Stimulated activated CD8-positive, alpha-beta memory T cell treated with anti-CD3 and anti-CD28 coated beads, Interleukin-15, amount 100 ng/mL, for 4 hours (primary cell): Measurements from ENCODE around the gene INPP5F.

Experiments
- DNase-seq, 2 donors: peaks; one replicate each; pipeline ENCODE4 v3.0.0-alpha.2; 2020; ENCODE audit warnings: low read depth in 2 of 2

The INPP5F gene, protein sequence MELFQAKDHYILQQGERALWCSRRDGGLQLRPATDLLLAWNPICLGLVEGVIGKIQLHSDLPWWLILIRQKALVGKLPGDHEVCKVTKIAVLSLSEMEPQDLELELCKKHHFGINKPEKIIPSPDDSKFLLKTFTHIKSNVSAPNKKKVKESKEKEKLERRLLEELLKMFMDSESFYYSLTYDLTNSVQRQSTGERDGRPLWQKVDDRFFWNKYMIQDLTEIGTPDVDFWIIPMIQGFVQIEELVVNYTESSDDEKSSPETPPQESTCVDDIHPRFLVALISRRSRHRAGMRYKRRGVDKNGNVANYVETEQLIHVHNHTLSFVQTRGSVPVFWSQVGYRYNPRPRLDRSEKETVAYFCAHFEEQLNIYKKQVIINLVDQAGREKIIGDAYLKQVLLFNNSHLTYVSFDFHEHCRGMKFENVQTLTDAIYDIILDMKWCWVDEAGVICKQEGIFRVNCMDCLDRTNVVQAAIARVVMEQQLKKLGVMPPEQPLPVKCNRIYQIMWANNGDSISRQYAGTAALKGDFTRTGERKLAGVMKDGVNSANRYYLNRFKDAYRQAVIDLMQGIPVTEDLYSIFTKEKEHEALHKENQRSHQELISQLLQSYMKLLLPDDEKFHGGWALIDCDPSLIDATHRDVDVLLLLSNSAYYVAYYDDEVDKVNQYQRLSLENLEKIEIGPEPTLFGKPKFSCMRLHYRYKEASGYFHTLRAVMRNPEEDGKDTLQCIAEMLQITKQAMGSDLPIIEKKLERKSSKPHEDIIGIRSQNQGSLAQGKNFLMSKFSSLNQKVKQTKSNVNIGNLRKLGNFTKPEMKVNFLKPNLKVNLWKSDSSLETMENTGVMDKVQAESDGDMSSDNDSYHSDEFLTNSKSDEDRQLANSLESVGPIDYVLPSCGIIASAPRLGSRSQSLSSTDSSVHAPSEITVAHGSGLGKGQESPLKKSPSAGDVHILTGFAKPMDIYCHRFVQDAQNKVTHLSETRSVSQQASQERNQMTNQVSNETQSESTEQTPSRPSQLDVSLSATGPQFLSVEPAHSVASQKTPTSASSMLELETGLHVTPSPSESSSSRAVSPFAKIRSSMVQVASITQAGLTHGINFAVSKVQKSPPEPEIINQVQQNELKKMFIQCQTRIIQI

DNA sequence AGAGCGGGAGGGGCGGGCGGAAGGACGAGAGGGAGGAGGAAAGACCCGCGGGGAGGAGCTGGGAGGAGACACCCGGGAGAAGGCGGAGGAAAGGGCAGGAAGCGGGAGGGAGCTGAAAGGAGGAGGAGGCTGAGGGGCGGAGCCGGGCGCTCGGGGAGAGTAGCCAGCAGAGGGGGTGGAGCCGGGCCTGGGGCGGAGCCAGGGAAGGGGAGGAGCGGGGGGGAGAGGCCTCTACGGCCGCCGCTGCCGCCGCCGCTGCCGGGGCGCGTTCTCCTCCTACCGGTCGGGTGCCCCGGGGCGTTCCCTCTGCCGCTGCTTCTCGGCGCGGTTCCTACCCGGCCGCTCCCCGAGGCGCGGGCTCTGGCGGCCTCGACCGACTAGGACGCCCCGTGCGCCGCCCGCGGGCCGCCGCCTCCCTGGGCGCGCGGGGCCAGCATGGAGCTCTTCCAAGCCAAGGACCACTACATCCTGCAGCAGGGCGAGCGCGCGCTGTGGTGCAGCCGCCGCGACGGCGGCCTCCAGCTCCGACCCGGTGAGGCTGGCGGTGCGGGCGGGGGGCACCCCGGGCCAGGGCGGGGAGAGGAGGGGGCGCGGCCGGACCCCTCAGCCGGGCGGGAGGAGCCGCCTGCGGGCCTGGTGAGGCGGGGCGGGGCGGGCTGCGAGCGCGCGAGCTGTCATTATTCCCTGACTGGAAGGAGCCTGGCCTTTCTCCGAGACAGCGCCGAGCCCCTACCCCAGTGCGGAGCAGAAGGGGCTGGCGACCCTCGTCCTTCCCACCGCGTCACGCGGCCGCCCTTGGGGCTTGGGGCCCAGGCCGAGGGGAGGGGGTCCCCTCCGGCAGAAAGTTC is at the start of gene INPP5F:
TSS of gene INPP5F (plus strand) at position 223 of the 848 bp plus-strand sequence. CDS start at position 436, 213 bp downstream.
- DNase-seq, result peak; percentile 98 to 99

DNA sequence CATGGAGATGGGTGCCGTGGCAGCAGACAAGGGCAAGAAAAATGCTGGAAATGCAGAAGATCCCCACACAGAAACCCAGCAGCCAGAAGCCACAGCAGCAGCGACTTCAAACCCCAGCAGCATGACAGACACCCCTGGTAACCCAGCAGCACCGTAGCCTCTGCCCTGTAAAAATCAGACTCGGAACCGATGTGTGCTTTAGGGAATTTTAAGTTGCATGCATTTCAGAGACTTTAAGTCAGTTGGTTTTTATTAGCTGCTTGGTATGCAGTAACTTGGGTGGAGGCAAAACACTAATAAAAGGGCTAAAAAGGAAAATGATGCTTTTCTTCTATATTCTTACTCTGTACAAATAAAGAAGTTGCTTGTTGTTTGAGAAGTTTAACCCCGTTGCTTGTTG is 48.7 kb upstream of the INPP5F start:
- DNase-seq, result no peak

DNA sequence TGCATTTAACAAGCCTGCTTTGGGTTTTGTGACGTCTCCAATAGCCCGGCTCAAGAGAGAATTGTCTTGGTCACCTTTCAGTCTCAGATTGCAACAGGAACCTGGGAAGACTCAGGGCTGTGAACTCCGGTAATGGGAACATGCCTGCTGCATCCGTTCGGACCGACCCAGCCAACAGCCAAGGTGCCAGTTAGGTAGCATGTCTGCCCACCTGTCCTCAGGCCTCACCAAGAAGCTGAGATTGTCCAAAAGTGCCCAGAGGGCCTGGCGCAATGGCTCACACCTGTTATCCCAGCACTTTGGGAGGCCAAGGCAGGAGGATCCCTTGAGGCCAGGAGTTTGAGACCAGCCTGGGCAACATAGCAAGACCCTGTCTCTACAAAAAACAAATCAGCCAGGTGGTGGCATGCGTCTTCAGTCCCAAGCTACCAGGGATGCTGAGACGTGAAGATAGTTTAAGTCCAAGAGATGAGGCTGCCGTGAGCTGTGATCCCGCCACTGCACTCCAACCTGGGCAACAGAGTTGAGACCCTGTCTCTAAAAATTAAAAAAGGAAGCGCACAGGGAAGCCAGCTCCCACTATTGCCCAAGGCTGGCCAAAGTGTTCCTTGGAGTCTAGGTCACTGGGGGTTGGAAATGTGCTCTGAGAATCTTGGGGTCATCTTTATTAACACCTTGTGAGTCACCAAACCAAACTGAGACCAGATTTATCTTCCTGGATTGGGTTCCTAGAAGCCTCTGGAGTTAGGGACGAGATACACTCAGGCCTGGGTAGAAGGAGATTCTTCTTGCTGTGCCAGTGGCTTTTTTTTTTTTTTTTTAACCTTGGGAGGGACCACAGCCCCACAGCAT is 47.7 kb upstream of the INPP5F start:
- DNase-seq, result no peak

DNA sequence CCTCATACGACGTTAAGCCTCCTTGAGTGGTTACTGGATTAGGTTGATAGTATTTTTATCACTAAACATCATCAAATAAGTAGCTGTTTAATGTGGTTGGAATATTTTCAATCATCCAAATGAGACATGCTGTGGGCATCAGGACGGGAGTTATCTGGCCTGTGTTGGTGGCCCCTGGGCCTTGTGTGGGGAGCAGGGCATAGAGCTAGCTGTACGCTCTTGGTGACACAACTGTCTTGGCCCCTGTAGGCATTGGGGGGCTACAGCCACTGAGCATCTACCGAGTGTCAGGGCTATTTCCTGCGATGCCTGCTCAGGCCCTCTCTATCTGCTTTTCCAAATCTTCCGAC is 46.4 kb upstream of the INPP5F start:
- no peak for DNase-seq

DNA sequence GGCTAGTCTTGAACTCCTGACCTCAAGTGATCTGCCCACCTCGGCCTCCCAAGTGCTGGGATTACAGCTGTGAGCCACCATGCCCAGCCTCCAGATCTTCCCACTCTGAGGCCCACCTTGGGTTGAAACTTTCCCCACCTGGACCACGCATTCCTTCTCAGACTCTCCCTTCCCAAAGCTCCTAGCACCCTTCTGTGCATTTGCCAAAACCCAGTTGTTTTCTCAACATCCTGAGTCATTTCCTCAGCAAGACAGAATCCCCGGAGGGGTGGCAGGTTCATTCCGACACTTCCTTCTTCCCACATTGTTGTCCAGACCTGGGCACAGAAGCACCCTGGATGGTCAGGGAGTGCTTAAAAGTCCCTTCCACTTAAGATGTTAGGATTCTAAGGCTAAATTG is 45.8 kb upstream of the INPP5F start:
- no peak for DNase-seq

DNA sequence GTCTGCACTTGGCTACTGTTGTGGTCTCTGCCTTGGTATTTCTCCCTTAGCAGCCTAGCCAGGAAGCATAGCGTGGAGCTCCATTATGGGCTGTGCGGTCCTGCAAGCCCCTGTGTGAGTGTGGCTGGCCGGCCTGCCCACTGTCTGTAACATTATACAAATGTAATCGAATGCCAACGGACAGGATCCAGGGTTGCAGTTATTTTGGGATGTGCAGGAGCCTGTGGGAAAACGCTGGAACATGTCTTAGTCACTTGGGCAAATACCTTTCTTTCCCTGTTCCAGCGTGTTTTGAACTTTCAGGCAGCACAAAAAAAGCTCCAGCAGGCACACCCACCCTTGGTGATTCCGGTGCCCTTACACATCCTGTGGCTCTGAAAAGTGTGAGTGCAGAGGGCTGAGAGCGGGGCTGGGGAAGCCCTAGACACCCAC is 45.2 kb upstream of the INPP5F start:
- no peak for DNase-seq

DNA sequence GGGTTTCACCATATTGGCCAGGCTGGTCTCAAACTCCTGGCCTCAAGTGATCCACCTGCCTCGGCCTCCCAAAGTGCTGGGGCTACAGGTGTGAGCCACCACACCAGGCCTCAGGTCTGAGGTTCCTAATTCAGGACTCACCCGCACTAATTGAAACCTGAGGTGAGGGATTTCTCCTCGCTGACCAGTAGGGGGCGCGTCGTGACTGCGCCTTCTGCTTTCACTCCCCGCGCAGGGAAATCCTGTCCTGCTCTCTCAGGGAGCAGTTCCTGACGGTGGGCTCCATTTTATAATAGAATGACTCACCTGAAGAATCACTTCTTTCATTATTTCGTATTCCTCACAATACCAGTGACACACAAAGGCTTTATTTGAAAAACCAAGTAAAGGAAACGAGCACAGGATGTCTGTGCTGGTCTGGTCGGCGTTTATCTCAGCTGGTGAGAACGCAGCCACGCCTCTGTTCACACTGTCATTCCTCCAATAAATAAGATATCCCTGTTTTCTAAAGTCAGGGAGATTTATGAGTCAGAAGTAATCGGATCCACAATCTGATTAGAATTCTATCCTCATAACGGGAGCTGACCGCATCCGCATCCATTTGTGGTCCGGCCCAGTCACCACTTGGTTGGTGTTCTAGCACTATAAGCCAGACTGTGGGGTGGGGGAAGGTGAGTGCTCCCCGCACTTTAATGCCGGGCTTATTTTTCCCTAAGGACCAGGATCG is 39.2 kb upstream of the INPP5F start:
- DNase-seq, result peak; percentile 63 to 69

DNA sequence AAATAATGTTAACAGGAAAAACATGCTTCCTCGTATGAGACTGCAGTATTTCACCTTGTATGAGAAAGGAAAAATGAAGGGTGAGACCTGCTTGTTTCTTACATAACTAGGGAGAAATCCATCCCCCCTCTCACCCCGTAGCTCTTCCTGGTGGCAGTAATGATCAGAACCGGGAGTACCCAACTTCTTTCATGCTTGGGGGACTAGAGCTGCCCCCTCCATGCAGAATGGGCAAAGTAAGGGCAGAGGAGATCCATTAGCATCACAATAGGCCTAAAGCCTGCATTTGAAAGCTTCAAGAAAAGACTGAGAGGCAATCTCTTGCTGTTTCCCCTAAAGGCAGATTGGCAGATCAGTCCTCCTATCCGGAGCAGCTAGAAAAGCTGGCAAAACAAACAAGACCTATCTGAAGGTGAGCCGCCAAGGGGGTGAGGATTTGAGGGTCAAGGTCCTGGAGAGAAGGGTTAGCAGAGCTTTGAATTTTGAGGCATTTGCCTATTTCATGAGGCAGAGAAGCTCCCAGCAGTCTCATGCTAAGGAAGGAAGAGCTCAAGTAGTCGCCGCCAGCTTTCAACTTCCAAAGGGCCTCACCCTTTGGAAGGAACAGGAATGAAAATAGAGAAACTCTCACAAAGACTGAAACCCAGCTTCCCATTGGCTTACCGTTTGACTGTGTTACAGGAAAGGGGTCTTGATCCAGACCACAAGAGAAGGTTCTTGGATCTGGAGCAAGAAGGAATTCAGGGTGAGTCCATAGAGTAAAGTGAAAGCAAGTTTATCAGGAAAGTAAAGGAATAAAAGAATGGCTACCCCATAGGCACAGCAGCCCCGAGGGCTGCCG is 38.4 kb upstream of the INPP5F start:
- DNase-seq, result no peak

DNA sequence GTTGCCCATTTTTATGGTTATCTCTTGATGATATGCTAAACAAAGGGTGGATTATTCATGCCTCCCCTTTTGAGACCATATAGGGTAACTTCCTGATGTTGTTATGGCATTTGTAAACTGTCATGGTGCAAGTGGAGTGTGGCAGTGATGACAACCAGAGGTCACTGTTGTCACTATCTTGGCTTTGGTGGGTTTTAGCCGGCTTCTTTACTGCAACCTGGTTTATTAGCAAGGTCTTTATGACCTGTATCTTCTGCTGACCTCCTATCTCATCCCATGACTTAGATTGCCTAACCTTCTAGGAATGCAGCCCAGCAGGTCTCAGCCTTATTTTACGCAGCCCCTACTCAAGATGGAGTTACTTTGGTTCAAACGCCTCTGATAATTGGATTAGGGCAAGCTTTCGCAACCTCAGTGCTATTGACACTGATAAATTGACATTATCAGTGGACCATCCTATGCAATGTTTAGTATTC is 37.8 kb upstream of the INPP5F start:
- DNase-seq, result no peak

DNA sequence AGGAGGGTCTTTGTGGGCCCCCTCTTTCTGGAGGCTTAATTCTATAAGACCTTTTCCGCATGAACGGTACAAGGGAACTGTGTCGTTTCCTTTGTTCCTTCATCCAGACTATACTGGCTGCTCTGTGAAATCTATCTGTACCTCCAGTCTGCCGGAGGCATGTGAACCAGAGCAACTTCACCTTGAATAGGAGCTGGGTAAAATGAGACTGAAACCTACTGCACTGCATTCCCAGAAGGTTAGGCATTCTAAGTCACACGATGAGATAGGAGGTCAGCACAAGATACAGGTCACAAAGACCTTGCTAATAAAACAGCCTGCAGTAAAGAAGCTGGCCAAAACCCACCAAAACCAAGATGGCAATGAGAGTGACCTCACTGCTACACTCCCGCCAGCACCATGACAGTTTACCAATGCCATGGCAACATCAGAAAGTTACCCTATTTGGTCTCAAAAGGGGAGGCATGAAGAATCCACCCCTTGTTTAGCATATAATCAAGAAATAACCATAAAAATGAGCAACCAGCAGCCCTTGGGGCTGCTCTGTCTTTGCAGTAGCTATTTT is 36.8 kb upstream of the INPP5F start:
- DNase-seq, result no peak

DNA sequence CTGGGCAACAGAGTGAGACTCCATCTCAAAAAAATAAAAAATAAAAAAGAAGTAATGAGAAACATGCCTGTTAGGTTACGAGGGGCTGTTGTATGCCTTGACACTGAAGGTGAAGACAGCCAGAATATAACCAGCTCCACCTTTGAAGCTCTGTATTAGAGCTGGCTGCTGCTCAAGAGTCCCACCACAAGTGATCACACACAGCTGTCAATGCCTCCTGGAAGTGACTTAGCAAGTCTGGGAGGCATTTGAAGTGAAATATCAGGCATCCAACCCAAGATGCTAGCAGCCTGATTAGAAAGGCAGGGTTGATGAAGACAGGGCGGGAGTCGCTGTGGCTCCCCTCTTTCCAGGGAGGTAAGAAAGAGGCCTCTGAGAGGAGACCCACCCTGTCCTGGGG is 34.1 kb upstream of the INPP5F start:
- DNase-seq, result no peak

DNA sequence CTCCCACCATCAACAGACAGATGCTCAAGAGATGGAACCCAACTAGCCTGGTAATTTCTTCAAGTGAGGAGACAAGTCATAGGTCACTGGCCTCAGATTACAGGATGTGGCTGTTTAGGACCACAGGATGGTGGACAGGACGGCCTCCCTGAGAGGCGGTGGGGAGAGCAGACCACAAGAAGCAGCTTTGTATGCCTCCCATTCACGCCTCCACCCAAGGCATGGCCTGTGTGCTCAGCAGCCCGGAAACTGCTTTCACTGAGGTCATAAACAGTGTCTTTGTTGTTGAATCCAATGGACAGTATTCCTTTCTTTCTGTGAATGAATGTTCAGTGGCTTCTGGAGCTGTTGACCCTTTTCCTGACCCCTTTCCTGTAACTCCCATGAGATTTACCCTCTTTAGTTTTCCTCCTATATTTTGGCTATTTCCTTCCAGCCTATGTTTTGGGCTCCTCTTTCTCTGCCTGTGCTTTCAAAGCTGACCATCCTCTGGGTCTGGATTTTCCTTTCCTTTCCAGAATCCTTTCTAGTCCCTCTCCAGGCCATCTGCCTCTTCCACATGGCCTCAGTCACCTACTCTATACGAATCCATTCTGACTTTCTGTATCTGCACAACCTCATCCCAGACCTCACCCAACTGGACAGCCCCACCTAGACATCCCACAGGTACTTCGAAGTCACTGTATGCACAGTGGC is 32.4 kb upstream of the INPP5F start:
- no peak for DNase-seq

DNA sequence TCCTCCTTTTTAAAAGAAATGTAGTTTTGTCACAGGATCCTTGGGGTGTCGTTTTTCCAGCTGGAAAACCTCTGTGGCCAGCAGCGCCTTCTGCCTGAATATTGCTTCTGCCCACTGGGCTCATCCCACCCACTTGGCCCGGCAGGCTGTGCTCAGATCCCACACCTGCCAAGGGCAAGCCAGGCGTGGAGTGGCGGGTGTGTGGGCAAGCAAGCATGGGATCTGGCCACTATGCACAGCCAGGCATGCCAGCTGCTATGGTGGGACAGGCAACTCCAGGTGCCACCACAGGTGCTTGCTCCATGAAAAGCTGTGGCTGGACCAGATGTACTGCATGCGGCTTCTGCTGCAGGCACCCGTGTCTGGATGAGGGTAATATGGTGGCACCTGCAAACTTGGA is 31.2 kb upstream of the INPP5F start:
- DNase-seq, result no peak

DNA sequence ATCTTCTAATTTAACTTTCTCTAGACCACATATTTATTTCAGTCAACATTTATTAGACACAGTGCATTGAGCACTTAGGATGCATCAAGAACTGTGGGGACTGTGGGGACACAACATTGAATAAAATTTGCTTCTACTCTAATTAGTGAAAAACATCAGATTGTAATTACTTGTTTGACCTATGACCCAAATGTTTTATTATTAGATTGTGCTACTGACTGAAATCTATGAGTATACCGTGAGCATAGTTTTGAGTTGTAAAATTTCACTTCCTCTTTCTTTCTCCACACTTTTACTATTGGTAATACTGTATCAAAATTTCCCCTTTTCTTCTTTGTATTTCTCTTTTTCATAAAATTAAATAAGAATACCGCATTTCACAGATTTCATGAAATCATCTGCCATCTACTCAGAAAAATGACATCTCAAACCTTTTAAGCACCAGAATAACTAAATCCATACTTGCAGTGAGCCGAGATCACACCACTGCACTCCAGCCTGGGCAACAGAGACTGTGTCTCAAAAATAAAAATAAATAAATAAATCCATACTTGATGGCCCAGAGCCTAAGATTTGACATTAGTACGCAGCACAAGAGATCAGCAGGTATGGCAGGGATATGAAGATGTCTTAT is 25.4 kb upstream of the INPP5F start:
- DNase-seq, result no peak

DNA sequence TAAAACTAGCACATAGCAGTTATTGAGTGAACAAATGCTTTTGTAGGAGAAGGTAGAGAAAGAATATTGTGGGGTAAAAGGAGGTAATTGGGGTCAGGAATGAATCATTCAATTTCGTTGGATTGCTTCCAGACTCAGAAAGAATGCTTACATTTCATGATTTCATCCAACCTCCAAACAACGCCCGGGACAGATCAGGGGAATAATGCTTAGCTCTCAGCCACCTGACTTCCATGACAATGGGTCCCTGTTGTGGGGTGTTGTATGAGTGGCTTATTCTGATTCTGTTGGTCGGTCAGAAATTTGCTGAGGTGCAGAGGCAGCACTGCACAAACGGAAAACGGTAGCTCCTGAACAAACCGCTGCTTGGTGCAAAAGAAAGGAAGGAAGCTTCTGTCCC is 24.0 kb upstream of the INPP5F start:
- DNase-seq, result no peak

DNA sequence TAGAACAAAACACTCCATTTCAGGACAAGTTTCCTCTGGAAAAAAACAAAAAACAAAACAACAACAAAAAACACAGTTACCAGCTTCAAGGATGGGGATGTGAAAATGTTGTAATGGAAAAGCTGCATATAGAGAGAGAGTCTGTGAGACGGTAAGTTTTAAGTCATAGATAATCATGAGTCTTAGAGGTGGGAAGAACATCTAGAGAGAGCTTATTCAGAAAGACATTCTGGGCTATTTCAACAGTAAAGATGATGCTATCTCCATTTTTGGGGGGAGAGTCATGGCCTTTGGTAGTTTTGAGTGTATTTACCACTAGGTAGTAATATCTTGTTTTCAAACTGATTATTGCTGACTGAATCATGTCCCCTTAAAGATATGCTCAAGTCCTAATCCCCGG is 23.3 kb upstream of the INPP5F start:
- DNase-seq, result no peak

DNA sequence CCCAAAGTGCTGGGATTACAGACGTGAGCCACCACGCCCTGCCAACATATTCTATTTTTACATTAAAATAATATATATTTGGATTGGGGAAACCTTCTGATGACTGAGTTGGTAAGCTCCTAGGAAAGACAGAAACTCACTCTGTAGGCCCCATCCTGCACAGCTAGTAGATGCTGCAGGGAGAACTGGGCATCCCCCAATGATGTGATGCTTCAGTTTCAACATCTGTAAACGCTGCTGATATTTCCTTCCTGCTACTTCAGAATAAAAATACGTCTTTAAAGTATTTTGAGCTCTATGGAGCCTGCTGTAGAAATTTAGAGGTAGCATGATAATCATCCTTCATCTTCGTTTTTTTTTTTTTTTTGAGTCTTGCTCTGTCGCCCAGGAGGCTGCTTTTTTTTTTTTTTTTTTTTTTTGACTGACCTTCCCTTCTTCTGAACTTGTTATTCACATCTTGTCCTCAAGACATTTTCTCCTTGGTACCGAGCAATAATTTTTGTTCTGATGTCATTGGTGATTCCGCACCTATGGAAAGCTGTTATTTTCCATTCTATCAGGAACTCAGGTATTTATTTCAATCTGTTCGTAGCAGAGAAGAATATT is 21.8 kb upstream of the INPP5F start:
- no peak for DNase-seq
